ENCODE results near the gene HHIPL1. TPM values are rescaled to one million over a fixed set of nuclear protein-coding genes. Genes with fewer than 3 reads are reported as not detected.
A peak's percentile ranks its signal among the peaks of the same experiment; 100 is the strongest.

The HHIPL1 gene
- total RNA-seq, result 4.2 TPM

GRCh38 chr14:99644723-99645544 lies at the start of gene HHIPL1:
HHIPL1 (plus strand) TSS chr14:99645129; CDS start chr14:99645208, 79 bp downstream.
- peak; percentile 55 for ATAC-seq
- intact Hi-C loops (cut with DNase I), result no loop called here
- DNase-seq (ENCODE audit: low spot score), result no peak

GRCh38 chr14:99595524-99595923 lies 49.4 kb upstream of the HHIPL1 start:
- intact Hi-C loops (cut with DNase I), result no loop called here
- ATAC-seq, result no peak

GRCh38 chr14:99596071-99596627 lies 48.8 kb upstream of the HHIPL1 start:
- DNase-seq (ENCODE audit: low spot score) (no peak), ATAC-seq (no peak)
- intact Hi-C loops (cut with DNase I), result no loop called here

More at GRCh38 chr14:99595524-99595923, 49.4 kb upstream of the HHIPL1 start:
- DNase-seq (ENCODE audit: low spot score), result no peak

- no peak for ATAC-seq
- no peak for DNase-seq (ENCODE audit: low spot score)
- intact Hi-C loops (cut with DNase I), result no loop called here
Measured at GRCh38 chr14:99596772-99597171, 48.2 kb upstream of the HHIPL1 start.

- ATAC-seq, result no peak
- no peak for DNase-seq (ENCODE audit: low spot score)
- intact Hi-C loops (cut with DNase I), result no loop called here
Measured at GRCh38 chr14:99597911-99598600, 46.9 kb upstream of the HHIPL1 start.

- ATAC-seq (no peak), DNase-seq (ENCODE audit: low spot score) (no peak)
- intact Hi-C loops (cut with DNase I), result no loop called here
Measured at GRCh38 chr14:99598774-99599173, 46.2 kb upstream of the HHIPL1 start.

- intact Hi-C loops (cut with DNase I), result no loop called here
- ATAC-seq (no peak), DNase-seq (ENCODE audit: low spot score) (no peak)
Measured at GRCh38 chr14:99599393-99599792, 45.5 kb upstream of the HHIPL1 start.

GRCh38 chr14:99600232-99600888 lies 44.6 kb upstream of the HHIPL1 start:
- no peak for DNase-seq (ENCODE audit: low spot score)
- intact Hi-C loops (cut with DNase I), result no loop called here
- no peak for ATAC-seq

- no peak for DNase-seq (ENCODE audit: low spot score)
- intact Hi-C loops (cut with DNase I), result no loop called here
- ATAC-seq, result no peak
Measured at GRCh38 chr14:99601361-99601831, 43.5 kb upstream of the HHIPL1 start.

- intact Hi-C loops (cut with DNase I), result no loop called here
- ATAC-seq, result no peak
- no peak for DNase-seq (ENCODE audit: low spot score)
Measured at GRCh38 chr14:99602054-99602787, 42.7 kb upstream of the HHIPL1 start.

GRCh38 chr14:99602788-99603415 lies 42.0 kb upstream of the HHIPL1 start:
- no peak for ATAC-seq
- DNase-seq (ENCODE audit: low spot score), result no peak
- intact Hi-C loops (cut with DNase I), result no loop called here

GRCh38 chr14:99603471-99604277 lies 41.3 kb upstream of the HHIPL1 start, which contains the start of gene CCDC85C:
CCDC85C (minus strand) TSS chr14:99604207; CDS start chr14:99603959, 248 bp downstream.
- ATAC-seq (no peak), DNase-seq (ENCODE audit: low spot score) (no peak)
- intact Hi-C loops (cut with DNase I), result no loop called here

GRCh38 chr14:99604278-99604765 lies 40.6 kb upstream of the HHIPL1 start:
- intact Hi-C loops (cut with DNase I), result no loop called here
- peak; percentile 94 for DNase-seq (ENCODE audit: low spot score)
- peak; percentile 96 for ATAC-seq

GRCh38 chr14:99604766-99605298 lies 40.1 kb upstream of the HHIPL1 start:
- DNase-seq (ENCODE audit: low spot score), result no peak
- ATAC-seq, result peak; percentile 51
- intact Hi-C loops (cut with DNase I), result no loop called here

GRCh38 chr14:99605299-99605961 lies 39.5 kb upstream of the HHIPL1 start:
- DNase-seq (ENCODE audit: low spot score) (peak; percentile 71), ATAC-seq (peak; percentile 33)
- intact Hi-C loops (cut with DNase I), result no loop called here

- DNase-seq (ENCODE audit: low spot score), result no peak
- ATAC-seq, result no peak
- intact Hi-C loops (cut with DNase I), result no loop called here
Measured at GRCh38 chr14:99606359-99606758, 38.6 kb upstream of the HHIPL1 start.

Data from sciatic nerve (tissue), 2 donors.